Measurements from ENCODE around the gene ZNF592.
"Not testable (repeated sequence)": the region's sequence is repeated elsewhere in the genome, so short reads cannot be mapped to it uniquely, and the experiment has no call there.

Gene ZNF592

GRCh38 chr15:84748274-84749110, at the start of gene ZNF592:
TSS of gene ZNF592 (plus strand) at chr15:84748592. CDS start at chr15:84782676, 34,084 bp downstream.
- peak; percentile 83 for DNase-seq

GRCh38 chr15:84699538-84700191, 48.7 kb upstream of the ZNF592 start:
- no peak for DNase-seq

- DNase-seq = peak; percentile 30
These were observed 45.4 kb upstream of the ZNF592 start for GRCh38 chr15:84702961-84703482.

- DNase-seq = no peak
These were observed 44.6 kb upstream of the ZNF592 start for GRCh38 chr15:84703808-84704207.

- no peak for DNase-seq
These were observed 34.0 kb upstream of the ZNF592 start for GRCh38 chr15:84714372-84714771.

- DNase-seq = peak; percentile 33
These were observed 33.6 kb upstream of the ZNF592 start for GRCh38 chr15:84714821-84715220.

- DNase-seq = peak; percentile 65
These were observed 32.9 kb upstream of the ZNF592 start for GRCh38 chr15:84715441-84716035.

- peak; percentile 97 for DNase-seq
These were observed 32.2 kb upstream of the ZNF592 start, which contains the start of gene SEC11A for GRCh38 chr15:84716036-84716732. TSS of gene SEC11A (minus strand) at chr15:84716139. CDS start at chr15:84716075, 64 bp downstream.

GRCh38 chr15:84721371-84721770, 27.0 kb upstream of the ZNF592 start:
- DNase-seq = no peak

- no peak for DNase-seq
These were observed 25.8 kb upstream of the ZNF592 start for GRCh38 chr15:84722628-84723027.

GRCh38 chr15:84725001-84725491, 23.3 kb upstream of the ZNF592 start:
- DNase-seq = peak; percentile 51

GRCh38 chr15:84727429-84727828, 21.0 kb upstream of the ZNF592 start:
- no peak for DNase-seq

- DNase-seq = no peak
These were observed 16.6 kb upstream of the ZNF592 start for GRCh38 chr15:84731774-84732173.

GRCh38 chr15:84734794-84735479, 13.5 kb upstream of the ZNF592 start:
- DNase-seq = peak; percentile 92

GRCh38 chr15:84735480-84736061, 12.8 kb upstream of the ZNF592 start:
- DNase-seq = not testable (repeated sequence)

- DNase-seq = no peak
These were observed 12.0 kb upstream of the ZNF592 start for GRCh38 chr15:84736375-84736774.

GRCh38 chr15:84737005-84737404, 11.4 kb upstream of the ZNF592 start:
- DNase-seq = no peak

- no peak for DNase-seq
These were observed 7.7 kb upstream of the ZNF592 start for GRCh38 chr15:84740691-84741090.

GRCh38 chr15:84741121-84741520, 7.3 kb upstream of the ZNF592 start:
- no peak for DNase-seq

- peak; percentile 81 for DNase-seq
These were observed 747 bp upstream of the ZNF592 start for GRCh38 chr15:84747416-84748273.

Data from hematopoietic multipotent progenitor cell treated with erythropoietin and hydrocortisone succinate and interleukin-3 and kit ligand, for 6 days (in vitro differentiated cells).